Cardiac fibroblast (primary cell): ENCODE measurements around the gene NIM1K.
"Not testable (repeated sequence)": the region's sequence is repeated elsewhere in the genome, so short reads cannot be mapped to it uniquely, and the experiment has no call there.

Source experiments
- DNase-seq, 2 donors: peaks; one replicate each; pipeline versions ENCODE4 v3.0.0 to v3.0.0-alpha.2; 2010; ENCODE audit warnings: low read depth in 2 of 2
- H3K4me3 ChIP-seq, 2 donors: replicated peaks in 1 of 2; 1 replicate in 1 of 2; 2 replicates in 1 of 2; pipeline ENCODE4 v1.5.1; 2011; ENCODE audit warnings: low read depth in 2 of 2, low read length in 2 of 2, mild to moderate bottlenecking in 2 of 2, moderate library complexity in 1 of 2
- CTCF ChIP-seq: IDR thresholded peaks from one replicate; pipeline ENCODE4 v1.5.1; 2011; ENCODE audit warnings: low read depth, mild to moderate bottlenecking, low read length, inconsistent platforms

NIM1K gene

DNA sequence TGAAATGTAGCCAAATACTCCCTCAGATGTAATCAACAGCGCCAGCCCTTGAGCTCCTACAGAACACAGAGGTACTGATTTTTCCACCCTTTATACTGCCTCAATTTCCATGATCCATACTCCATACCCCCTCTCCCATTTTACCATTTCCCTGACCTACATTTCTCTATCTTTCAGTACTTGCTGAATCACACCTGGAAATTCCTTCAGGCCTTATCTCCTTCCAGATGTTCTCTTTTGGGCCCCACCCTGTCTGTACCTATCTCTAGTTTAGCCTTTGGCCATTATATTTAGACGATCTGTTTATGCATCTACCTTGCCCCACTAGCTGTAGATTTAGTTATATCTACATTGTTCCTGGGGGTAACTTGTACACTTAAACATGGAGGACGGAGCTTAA lies 5.5 kb downstream of the NIM1K start:
- no peak for DNase-seq
- TF ChIP-seq CTCF, result no peak
- H3K4me3 ChIP-seq, result no peak overlapping the region

DNA sequence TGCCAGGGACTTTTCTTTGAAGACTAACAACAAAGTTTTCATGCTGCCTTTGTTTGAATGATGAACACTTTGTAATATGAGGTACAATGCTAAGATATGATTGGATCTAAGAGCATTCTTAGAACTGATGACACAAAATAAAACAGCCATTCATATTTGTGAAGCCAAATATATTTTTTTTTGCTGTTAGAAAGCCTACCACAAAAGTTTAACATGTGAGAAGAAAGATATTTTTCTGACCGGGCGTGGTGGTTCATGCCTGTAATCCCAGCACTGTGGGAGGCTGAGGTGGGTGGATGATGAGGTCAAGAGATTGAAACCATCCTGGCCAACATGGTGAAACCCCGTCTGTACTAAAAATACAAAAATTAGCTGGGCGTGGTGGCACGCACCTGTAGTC lies 9.4 kb downstream of the NIM1K start:
- not testable (repeated sequence) for H3K4me3 ChIP-seq, DNase-seq

GRCh38 chr5:43202380-43202779 lies 10.4 kb downstream of the NIM1K start:
- TF ChIP-seq CTCF, result no peak
- no peak overlapping the region for H3K4me3 ChIP-seq
- no peak for DNase-seq

- peak in 1 of 2 donors; percentile 11 for DNase-seq
- no peak overlapping the region for H3K4me3 ChIP-seq
- no peak for TF ChIP-seq CTCF
Measured at GRCh38 chr5:43203373-43203772, 11.3 kb downstream of the NIM1K start.

DNA sequence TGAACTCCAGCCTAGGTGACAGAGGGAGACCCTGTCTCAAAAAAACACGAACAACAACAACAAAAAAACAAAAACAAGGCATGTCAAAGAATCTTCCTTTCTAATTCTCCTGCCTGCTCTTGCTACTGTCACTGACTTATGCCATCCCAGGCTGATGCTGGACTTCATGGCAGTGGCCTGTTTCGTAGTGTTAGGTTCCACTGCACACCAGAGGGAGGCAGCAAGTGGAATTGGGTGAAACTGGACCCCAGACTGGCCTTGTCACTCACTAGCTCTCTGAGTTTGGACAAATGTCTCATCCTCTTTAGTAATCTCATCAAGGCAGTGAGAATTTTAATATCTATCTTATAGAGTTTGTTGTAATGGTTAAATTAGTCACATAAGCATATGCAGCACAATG lies 12.9 kb downstream of the NIM1K start:
- DNase-seq, result no peak
- no peak for TF ChIP-seq CTCF
- H3K4me3 ChIP-seq, result no peak overlapping the region

DNA sequence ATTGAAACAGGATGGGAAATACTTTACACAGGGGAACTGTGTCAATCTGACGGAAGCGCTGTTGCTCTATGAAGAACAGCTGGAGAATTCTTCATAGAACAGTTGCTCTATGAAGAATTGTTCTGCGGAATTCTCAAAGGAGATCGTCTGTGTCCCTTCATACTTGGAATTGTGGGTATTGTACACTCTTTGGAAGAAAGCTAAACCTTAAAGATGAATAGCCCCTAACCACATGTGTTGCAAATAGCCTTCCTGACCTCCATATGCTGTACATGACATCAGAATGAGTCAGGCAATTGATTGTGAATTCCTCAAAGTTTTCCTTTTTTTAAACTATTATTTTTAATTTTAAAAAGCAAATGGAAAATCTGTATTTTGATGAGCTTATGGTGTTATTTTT lies 15.6 kb downstream of the NIM1K start:
- H3K4me3 ChIP-seq, result no peak overlapping the region
- TF ChIP-seq CTCF, result no peak
- DNase-seq, result peak in 1 of 2 donors; percentile 42

GRCh38 chr5:43208658-43209057 lies 16.6 kb downstream of the NIM1K start:
- no peak for TF ChIP-seq CTCF
- no peak overlapping the region for H3K4me3 ChIP-seq
- no peak for DNase-seq

DNA sequence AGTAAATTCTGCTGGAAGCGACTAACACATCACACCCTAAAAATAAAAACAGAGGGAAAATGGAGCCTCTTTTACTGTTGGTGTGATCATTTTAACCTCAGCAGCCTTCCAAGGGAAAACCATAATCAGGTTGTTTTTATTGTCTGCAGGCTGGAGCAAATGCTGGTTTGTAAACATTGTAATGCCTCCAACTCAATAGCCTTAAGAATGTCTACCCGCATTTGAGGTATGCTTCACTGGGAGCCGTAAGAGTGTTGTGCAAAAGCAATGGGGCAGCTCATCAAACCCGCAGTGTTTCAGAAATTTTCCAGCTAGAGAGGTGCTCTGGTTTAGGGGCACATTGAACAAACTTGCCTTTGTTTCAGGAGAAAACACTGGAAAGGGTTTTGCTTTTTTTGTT lies 17.0 kb downstream of the NIM1K start:
- no peak for DNase-seq
- TF ChIP-seq CTCF, result no peak
- H3K4me3 ChIP-seq, result no peak overlapping the region
